VCaP (cell line): ENCODE results near the gene ABCB1.

ENCODE experiments used
- H3K27ac ChIP-seq: fragments of 450-650 bp; 2 replicates; pipeline ENCODE4 v1.5.1; 2017
- CTCF ChIP-seq: fragments of 450-650 bp; conservative IDR thresholded peaks from 2 replicates; pipeline ENCODE4 v1.5.1; 2017; ENCODE audit warnings: mild to moderate bottlenecking, moderate library complexity

The ABCB1 gene

GRCh38 chr7:87596696-87597095 lies 4.0 kb downstream of the ABCB1 start:
- no peak overlapping the region for H3K27ac ChIP-seq
- TF ChIP-seq CTCF, result no peak

GRCh38 chr7:87596136-87596535 lies 4.5 kb downstream of the ABCB1 start:
- H3K27ac ChIP-seq, result no peak overlapping the region
- no peak for TF ChIP-seq CTCF

GRCh38 chr7:87592300-87592699 lies 8.4 kb downstream of the ABCB1 start:
- no peak overlapping the region for H3K27ac ChIP-seq
- no peak for TF ChIP-seq CTCF

- TF ChIP-seq CTCF, result no peak
- no peak overlapping the region for H3K27ac ChIP-seq
Observed at GRCh38 chr7:87591211-87591610, 9.5 kb downstream of the ABCB1 start.

- TF ChIP-seq CTCF, result no peak
- no peak overlapping the region for H3K27ac ChIP-seq
Observed at GRCh38 chr7:87590578-87590977, 10.1 kb downstream of the ABCB1 start.

- TF ChIP-seq CTCF, result no peak
Observed at GRCh38 chr7:87589631-87590030, 11.1 kb downstream of the ABCB1 start.

GRCh38 chr7:87581723-87582122 lies 19.0 kb downstream of the ABCB1 start:
- no peak overlapping the region for H3K27ac ChIP-seq
- no peak for TF ChIP-seq CTCF

More at GRCh38 chr7:87589631-87590030, 11.1 kb downstream of the ABCB1 start:
- no peak overlapping the region for H3K27ac ChIP-seq

GRCh38 chr7:87580636-87581035 lies 20.0 kb downstream of the ABCB1 start:
- no peak overlapping the region for H3K27ac ChIP-seq
- TF ChIP-seq CTCF, result no peak
